Measurements from ENCODE around the gene NEURL1B. TPM values are rescaled to one million over a fixed set of nuclear protein-coding genes. Genes with fewer than 3 reads are reported as not detected.

Gene NEURL1B
- total RNA-seq, 2 donors from 2014 or later = 4.9 to 6.3 TPM

GRCh38 chr5:172715421-172715780 is 74.3 kb downstream of the NEURL1B start:
- TF ChIP-seq, protein P1, sequence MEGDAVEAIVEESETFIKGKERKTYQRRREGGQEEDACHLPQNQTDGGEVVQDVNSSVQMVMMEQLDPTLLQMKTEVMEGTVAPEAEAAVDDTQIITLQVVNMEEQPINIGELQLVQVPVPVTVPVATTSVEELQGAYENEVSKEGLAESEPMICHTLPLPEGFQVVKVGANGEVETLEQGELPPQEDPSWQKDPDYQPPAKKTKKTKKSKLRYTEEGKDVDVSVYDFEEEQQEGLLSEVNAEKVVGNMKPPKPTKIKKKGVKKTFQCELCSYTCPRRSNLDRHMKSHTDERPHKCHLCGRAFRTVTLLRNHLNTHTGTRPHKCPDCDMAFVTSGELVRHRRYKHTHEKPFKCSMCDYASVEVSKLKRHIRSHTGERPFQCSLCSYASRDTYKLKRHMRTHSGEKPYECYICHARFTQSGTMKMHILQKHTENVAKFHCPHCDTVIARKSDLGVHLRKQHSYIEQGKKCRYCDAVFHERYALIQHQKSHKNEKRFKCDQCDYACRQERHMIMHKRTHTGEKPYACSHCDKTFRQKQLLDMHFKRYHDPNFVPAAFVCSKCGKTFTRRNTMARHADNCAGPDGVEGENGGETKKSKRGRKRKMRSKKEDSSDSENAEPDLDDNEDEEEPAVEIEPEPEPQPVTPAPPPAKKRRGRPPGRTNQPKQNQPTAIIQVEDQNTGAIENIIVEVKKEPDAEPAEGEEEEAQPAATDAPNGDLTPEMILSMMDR (conservative IDR thresholded peaks at IDR 0.05) = no peak
- no peak overlapping the region for H3K27ac ChIP-seq (ENCODE audit: low read depth, low read length)
- 90 to 92% methylated on average over 2 to 6 of the region's 6 CpGs for WGBS, 2 experiments (ENCODE audit: insufficient coverage in 1 of 2, insufficient read length in 1 of 2)
- H3K27ac Mint-ChIP-seq = no peak overlapping the region
- H3K9me3 Mint-ChIP-seq = no peaks in the 10 kb centered on the region
- no peaks in the 10 kb centered on the region for H3K9me3 ChIP-seq (ENCODE audit: control insufficient read depth, low read length)
- DNase-seq = no peak
- no peaks in the 10 kb centered on the region for H3K36me3 Mint-ChIP-seq (ENCODE audit: low read depth)
- no peaks in the 10 kb centered on the region for H3K4me1 ChIP-seq (ENCODE audit: control insufficient read depth, insufficient read depth, low read length)
- no peak overlapping the region for H3K4me3 ChIP-seq (ENCODE audit: low read length)
- H3K4me3 Mint-ChIP-seq = no peak overlapping the region
- peaks cover 3% of the 10 kb centered on the region for H3K4me1 Mint-ChIP-seq
- no peaks in the 10 kb centered on the region for H3K36me3 ChIP-seq (ENCODE audit: control insufficient read depth, insufficient read depth, low read length)
- H3K27me3 Mint-ChIP-seq (ENCODE audit: insufficient read depth) = peaks cover 7% of the 10 kb centered on the region
- peaks cover 36% of the 10 kb centered on the region for H3K27me3 ChIP-seq (ENCODE audit: control insufficient read depth, insufficient read depth, low read length, poor library complexity, severe bottlenecking)
- H3K9ac ChIP-seq (ENCODE audit: extremely low read depth, low read length, poor library complexity, severe bottlenecking) = no peak overlapping the region

DNA sequence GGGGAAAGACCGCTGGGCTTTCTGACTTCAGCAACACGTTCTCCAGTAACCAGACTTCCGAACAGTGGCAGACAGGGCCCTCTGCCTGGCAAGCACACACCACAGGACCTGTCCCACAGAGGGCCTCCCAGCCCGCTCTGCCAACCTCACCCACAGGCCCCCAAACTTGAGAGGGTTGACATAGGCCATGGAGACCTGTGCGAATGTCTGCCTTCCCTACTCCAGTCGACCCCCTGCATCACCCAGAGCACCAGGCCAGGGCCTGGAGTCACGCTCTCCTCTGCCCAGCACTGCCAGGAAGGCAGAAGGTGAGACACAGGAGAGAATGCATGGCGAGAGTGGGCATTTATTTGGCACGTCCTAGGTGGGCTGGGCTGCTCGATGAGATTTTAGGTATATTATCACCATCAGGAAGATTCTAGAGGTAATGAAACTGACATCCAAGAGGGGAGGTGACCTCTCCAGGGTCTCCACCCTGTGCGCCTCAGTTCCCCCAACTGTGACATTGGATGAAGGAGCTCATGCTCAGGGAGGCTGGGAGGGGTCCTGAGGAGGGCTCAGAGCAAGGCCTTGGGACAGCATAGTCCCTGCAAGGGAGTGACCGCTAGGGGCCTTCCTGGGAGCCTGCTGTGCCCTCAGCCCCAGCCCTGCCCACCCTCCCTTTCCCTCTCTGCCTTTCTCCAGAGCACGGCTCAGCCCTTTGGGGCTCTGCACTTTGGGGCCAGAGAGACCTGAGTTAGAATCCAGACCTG is 75.0 kb downstream of the NEURL1B start:
- no peaks in the 10 kb centered on the region for H3K36me3 ChIP-seq (ENCODE audit: control insufficient read depth, insufficient read depth, low read length)
- peaks cover 5% of the 10 kb centered on the region for H3K4me1 Mint-ChIP-seq
- 77 to 80% methylated on average over 9 to 13 of the region's 13 CpGs for WGBS, 2 experiments (ENCODE audit: insufficient coverage in 1 of 2, insufficient read length in 1 of 2)
- H3K9me3 ChIP-seq (ENCODE audit: control insufficient read depth, low read length) = no peaks in the 10 kb centered on the region
- TF ChIP-seq, protein P1 (conservative IDR thresholded peaks at IDR 0.05) = no peak
- peaks cover 7% of the 10 kb centered on the region for H3K27me3 Mint-ChIP-seq (ENCODE audit: insufficient read depth)
- H3K4me3 Mint-ChIP-seq = no peak overlapping the region
- H3K4me1 ChIP-seq (ENCODE audit: control insufficient read depth, insufficient read depth, low read length) = no peaks in the 10 kb centered on the region
- peaks cover 43% of the 10 kb centered on the region for H3K27me3 ChIP-seq (ENCODE audit: control insufficient read depth, insufficient read depth, low read length, poor library complexity, severe bottlenecking)
- H3K4me3 ChIP-seq (ENCODE audit: low read length) = no peak overlapping the region
- no peak overlapping the region for H3K9ac ChIP-seq (ENCODE audit: extremely low read depth, low read length, poor library complexity, severe bottlenecking)
- H3K27ac ChIP-seq (ENCODE audit: low read depth, low read length) = no peak overlapping the region
- no peaks in the 10 kb centered on the region for H3K9me3 Mint-ChIP-seq
- DNase-seq = peak; percentile 80
- no peaks in the 10 kb centered on the region for H3K36me3 Mint-ChIP-seq (ENCODE audit: low read depth)
- H3K27ac Mint-ChIP-seq = no peak overlapping the region

- Mint-ChIP-seq H3K36me3 (ENCODE audit: low read depth) (no peaks in the 10 kb centered on the region), H3K4me3 (no peak overlapping the region), H3K4me1 (peaks cover 6% of the 10 kb centered on the region)
Observed at GRCh38 chr5:172716796-172717313, 75.8 kb downstream of the NEURL1B start.

More at GRCh38 chr5:172716796-172717313, 75.8 kb downstream of the NEURL1B start:
- Histone ChIP-seq H3K27ac (ENCODE audit: low read depth, low read length) (no peak overlapping the region), H3K9ac (ENCODE audit: extremely low read depth, low read length, poor library complexity, severe bottlenecking) (no peak overlapping the region), H3K4me3 (ENCODE audit: low read length) (no peak overlapping the region), H3K27me3 (ENCODE audit: control insufficient read depth, insufficient read depth, low read length, poor library complexity, severe bottlenecking) (peaks cover 50% of the 10 kb centered on the region), H3K36me3 (ENCODE audit: control insufficient read depth, insufficient read depth, low read length) (no peaks in the 10 kb centered on the region), H3K9me3 (ENCODE audit: control insufficient read depth, low read length) (no peaks in the 10 kb centered on the region), H3K4me1 (ENCODE audit: control insufficient read depth, insufficient read depth, low read length) (no peaks in the 10 kb centered on the region)
- peak; percentile 95 for DNase-seq
- H3K27me3 Mint-ChIP-seq (ENCODE audit: insufficient read depth) = peaks cover 5% of the 10 kb centered on the region
- H3K27ac Mint-ChIP-seq = no peak overlapping the region
- whole genome bisulfite sequencing, 2 experiments (ENCODE audit: insufficient coverage in 1 of 2, insufficient read length in 1 of 2) = 8 to 11% methylated on average over 13 to 20 of the region's 20 CpGs
- TF ChIP-seq, protein P1 (conservative IDR thresholded peaks at IDR 0.05) = peak; percentile 87
- H3K9me3 Mint-ChIP-seq = no peaks in the 10 kb centered on the region

Data from endodermal cell (in vitro differentiated cells).